ENCODE measurements around the gene APMAP. TPM values are rescaled to one million over a fixed set of nuclear protein-coding genes. Genes with fewer than 3 reads are reported as not detected.

APMAP gene
- total RNA-seq, 4 donors from 2014 or later: 24.2 to 108 (median 29.3) TPM

GRCh38 chr20:25021336-25021735, 28.8 kb upstream of the APMAP start:
- intact Hi-C loops (cut with DNase I; ENCODE audit: low total_unique reads) (no loop called here), in situ Hi-C loops (cut with MboI; ENCODE audit: low sequenced_read_pairs in 4 of 4) (no loop called here)
- DNase-seq: peak in 1 of 2 donors; percentile 10
- peaks cover 21 to 43% of the 10 kb centered on the region in 2 donors for H3K4me1 ChIP-seq
- no peaks in the 10 kb centered on the region for H3K27me3 ChIP-seq
- peak overlapping the region in 3 of 4 donors; percentile 42 to 65 (median 55) for H3K27ac ChIP-seq
- TF ChIP-seq POLR2A (IDR thresholded peaks at IDR 0.05) (no peak), CTCF (IDR thresholded peaks at IDR 0.05 in 4 of 5, conservative IDR thresholded peaks at IDR 0.05 in 1 of 5) (no peak)
- H3K4me3 ChIP-seq: no peak overlapping the region
- no peak for ATAC-seq
- H3K9me3 ChIP-seq: no peaks in the 10 kb centered on the region
- no peaks in the 10 kb centered on the region for H3K36me3 ChIP-seq

DNA sequence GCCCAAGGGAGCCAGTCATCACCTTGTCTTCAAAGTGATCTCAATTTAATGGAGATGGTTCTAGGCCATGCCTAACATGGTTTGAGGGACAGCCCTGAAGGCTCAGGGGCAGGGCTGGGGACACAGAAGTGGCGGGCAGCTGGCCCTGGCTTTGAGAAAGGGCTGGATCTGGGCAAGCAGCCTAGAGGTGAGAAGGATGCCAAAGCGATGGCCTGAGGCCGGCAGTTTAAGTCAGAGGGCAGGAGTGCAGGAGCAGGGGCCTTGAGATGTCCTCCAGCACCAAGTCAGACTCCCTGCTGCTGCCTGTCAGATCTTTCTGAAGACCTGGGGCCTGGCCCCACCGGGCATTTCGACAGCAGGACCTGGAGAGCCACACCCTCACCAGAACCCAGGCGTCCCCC, 28.4 kb upstream of the APMAP start:
- in situ Hi-C loops (cut with MboI; ENCODE audit: low sequenced_read_pairs in 4 of 4): no loop called here
- Histone ChIP-seq H3K27ac (peak overlapping the region in 3 of 4 donors; percentile 42 to 65 (median 55)), H3K36me3 (no peaks in the 10 kb centered on the region), H3K4me3 (no peak overlapping the region), H3K27me3 (no peaks in the 10 kb centered on the region), H3K4me1 (peaks cover 17 to 39% of the 10 kb centered on the region in 2 donors), H3K9me3 (no peaks in the 10 kb centered on the region)
- peak; percentile 17 to 87 for ATAC-seq
- intact Hi-C loops (cut with DNase I; ENCODE audit: low total_unique reads): no loop called here
- no peak for TF ChIP-seq POLR2A (IDR thresholded peaks at IDR 0.05)
- no peak for TF ChIP-seq CTCF (IDR thresholded peaks at IDR 0.05 in 4 of 5, conservative IDR thresholded peaks at IDR 0.05 in 1 of 5)
- peak in 1 of 2 donors; percentile 84 for DNase-seq

DNA sequence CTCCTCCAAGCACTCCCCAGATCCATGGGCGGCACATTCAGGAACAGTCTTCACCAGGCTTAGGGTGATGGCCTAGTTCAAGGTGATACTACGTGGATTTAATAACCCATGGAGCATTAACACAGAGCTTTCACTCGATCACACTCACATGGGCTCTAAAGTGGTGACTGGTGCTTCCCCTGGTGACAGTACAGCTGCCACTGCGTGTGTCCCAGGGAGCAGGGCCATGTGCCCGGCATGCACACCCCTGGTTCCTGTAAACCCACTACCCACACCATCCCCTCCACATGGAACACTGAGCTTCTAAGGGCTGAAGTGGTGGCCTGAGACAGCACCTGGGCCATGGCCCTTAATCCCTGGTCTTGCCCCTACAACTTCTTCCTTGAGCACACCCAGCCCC, 27.8 kb upstream of the APMAP start:
- DNase-seq (peak in 1 of 2 donors; percentile 7), ATAC-seq (no peak)
- Histone ChIP-seq H3K9me3 (no peaks in the 10 kb centered on the region), H3K36me3 (no peaks in the 10 kb centered on the region), H3K27me3 (no peaks in the 10 kb centered on the region), H3K4me1 (peaks cover 12 to 33% of the 10 kb centered on the region in 2 donors), H3K27ac (peak overlapping the region in 3 of 4 donors; percentile 42 to 65 (median 55)), H3K4me3 (no peak overlapping the region)
- in situ Hi-C loops (cut with MboI; ENCODE audit: low sequenced_read_pairs in 4 of 4): no loop called here
- intact Hi-C loops (cut with DNase I; ENCODE audit: low total_unique reads): no loop called here
- TF ChIP-seq POLR2A (IDR thresholded peaks at IDR 0.05): no peak
- no peak for TF ChIP-seq CTCF (IDR thresholded peaks at IDR 0.05 in 4 of 5, conservative IDR thresholded peaks at IDR 0.05 in 1 of 5)

DNA sequence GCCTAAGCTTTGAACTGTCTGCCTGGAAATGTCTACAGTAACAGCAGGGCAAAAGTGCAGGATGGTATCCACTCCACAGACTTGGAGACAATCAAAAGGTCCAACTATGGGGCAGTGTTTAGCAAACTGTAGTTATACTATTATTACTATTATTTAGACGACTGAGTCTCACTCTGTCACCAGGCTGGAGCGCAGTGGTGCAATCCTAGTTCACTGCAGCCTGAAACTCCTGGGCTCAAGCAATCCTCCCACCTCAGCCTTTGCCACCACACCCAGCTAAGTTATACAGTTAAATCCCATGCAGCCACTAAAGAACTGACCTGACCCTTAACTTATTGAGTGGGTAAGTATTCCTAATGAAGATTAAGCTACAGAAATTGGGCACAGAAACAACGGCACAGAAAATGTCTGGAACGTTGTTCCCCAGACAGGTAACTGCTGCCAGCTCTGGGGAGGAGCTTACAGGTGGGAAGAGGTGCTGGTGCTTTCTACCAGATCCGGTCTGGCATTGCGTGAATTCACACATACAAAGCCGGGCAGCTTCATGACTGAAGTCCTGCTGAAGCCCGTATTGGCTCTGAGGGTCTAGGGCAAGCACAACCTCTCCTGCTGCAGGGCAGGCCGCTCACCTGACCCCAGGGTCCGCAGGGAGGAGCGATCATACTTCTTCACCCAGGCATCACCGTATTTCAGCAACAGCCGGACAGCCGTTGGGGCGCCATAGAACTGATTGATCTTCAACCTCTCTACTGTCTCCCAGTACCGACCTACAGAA, 27.0 kb upstream of the APMAP start:
- in situ Hi-C loops (cut with MboI; ENCODE audit: low sequenced_read_pairs in 4 of 4): no loop called here
- H3K36me3 ChIP-seq: no peaks in the 10 kb centered on the region
- H3K4me1 ChIP-seq: peaks cover 8 to 25% of the 10 kb centered on the region in 2 donors
- intact Hi-C loops (cut with DNase I; ENCODE audit: low total_unique reads): no loop called here
- H3K4me3 ChIP-seq: no peak overlapping the region
- ATAC-seq (no peak), DNase-seq (peak in 1 of 2 donors; percentile 8)
- H3K9me3 ChIP-seq: no peaks in the 10 kb centered on the region
- no peak overlapping the region for H3K27ac ChIP-seq
- TF ChIP-seq CTCF (IDR thresholded peaks at IDR 0.05 in 4 of 5, conservative IDR thresholded peaks at IDR 0.05 in 1 of 5) (no peak), POLR2A (IDR thresholded peaks at IDR 0.05) (no peak)
- H3K27me3 ChIP-seq: no peaks in the 10 kb centered on the region

Measured in gastrocnemius medialis (tissue), 4 donors.